IPS DF 6.9 (cell line): ENCODE data around the gene MRPL10.

Source experiments
- DNase-seq: peaks from one replicate; pipeline ENCODE4 v3.0.0-alpha.2; 2013; ENCODE audit warnings: low read depth, low spot score
- H3K27ac ChIP-seq: one replicate; pipeline ENCODE4 v1.5.1; 2013; ENCODE audit warnings: low read length, control low read depth
- H3K27me3 ChIP-seq: 2 replicates; pipeline ENCODE4 v1.6.1; 2013; ENCODE audit warnings: mild to moderate bottlenecking, low read length; ENCODE audit not compliant: control insufficient read depth, insufficient read depth
- H3K36me3 ChIP-seq: 2 replicates; pipeline ENCODE4 v1.6.1; 2013; ENCODE audit warnings: low read length; ENCODE audit not compliant: control insufficient read depth, insufficient read depth
- H3K4me1 ChIP-seq: 2 replicates; pipeline ENCODE4 v1.6.1; 2013; ENCODE audit warnings: low read length; ENCODE audit not compliant: control insufficient read depth, insufficient read depth
- H3K4me3 ChIP-seq: 2 replicates; pipeline ENCODE4 v1.5.1; 2013; ENCODE audit warnings: mild to moderate bottlenecking, low read length
- H3K9me3 ChIP-seq: 2 replicates; pipeline ENCODE4 v1.6.1; 2013; ENCODE audit warnings: low read length, inconsistent platforms; ENCODE audit not compliant: control insufficient read depth, insufficient read depth
- WGBS: extraction: QIAGEN DNeasy Blood & Tissue Kit; methylation state at CpG from one replicate; pipeline ENCODE4 v1.1.7; 2013; ENCODE audit warnings: mixed read lengths, missing lambda C conversion rate; ENCODE audit not compliant: insufficient read length, insufficient coverage; 5-methylcytosine and 5-hydroxymethylcytosine counted together

Gene MRPL10

DNA sequence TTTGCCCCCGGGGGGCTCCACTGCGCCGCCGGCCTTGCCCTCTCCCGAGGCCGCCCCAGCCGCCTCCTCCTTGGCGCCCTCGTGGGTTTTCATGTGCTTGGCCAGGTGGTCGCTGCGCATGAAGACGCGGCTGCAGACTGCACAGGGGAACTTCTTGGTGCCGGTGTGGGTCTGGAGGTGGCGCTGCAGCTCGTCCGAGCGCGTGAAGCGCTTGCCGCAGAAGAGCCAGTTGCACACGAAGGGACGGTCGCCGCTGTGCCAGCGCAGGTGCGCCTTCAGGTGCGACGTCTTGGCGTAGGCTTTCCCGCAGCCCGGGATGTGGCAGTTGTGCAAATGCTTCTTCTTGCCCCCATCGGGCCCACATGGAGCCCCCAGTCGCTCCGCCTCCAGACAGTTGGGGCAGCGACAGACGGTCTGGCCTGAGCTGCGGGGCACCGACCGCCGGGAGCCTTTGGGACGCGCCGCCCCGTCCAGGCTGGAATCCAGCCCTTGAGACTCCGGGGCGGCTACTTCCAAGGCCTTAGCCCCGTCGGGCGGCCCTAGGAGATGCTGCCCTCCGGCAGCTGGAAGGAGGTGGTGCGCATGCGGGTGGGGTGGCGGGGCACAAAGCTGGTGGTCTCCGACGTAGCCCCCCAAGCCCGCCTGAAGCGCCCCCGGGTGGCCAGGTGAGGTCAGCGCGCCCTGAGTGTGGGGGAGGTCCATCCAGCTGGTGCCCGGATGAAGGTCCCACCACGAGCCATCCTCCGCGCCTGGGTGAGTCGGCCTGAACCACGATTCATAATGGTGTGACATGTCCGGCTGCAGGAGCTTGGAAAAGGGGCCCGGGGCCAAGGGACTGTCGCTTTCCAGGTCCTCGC, 16.2 kb upstream of the MRPL10 start:
- Histone ChIP-seq H3K27me3 (peaks cover 47% of the 10 kb centered on the region), H3K36me3 (no peaks in the 10 kb centered on the region), H3K9me3 (no peaks in the 10 kb centered on the region), H3K27ac (no peak overlapping the region), H3K4me1 (peaks cover 6% of the 10 kb centered on the region; the same call in 1 of the 2 replicates), H3K4me3 (peak overlapping the region; percentile 15; the same call in 1 of the 2 replicates)
- no CpG with 5 or more reads among the region's 71 CpGs for WGBS
- no peak for DNase-seq

DNA sequence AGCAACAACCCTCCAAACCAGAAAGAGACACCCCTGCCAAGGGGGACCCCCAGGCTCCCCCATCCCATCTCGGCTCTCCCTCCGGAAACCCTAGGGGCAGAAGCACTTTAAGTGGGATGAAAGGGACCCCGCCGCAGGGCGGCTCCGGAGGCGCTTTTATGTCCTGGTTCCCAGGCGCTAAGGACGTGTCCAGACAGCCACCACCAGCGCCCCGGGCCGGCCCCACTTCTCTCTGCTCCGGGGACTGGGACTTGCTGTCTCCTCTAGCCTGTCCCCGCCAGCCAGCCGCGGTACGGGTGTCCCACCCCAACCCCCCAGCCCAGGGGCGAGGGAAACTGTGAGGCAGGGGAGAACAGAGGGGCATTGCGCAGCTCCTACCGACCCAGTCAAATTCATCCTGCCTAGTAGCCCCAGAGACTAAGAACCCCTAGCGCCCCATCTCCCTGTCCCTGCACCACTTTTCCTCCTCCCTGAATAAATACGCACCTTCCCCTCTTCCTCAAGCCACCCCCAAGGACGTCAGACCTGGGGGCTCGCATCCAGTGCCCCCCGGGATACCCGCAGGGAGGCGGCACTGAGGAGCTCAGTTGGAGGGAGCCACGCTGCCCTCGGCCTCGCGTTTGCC, 15.5 kb upstream of the MRPL10 start:
- no CpG with 5 or more reads among the region's 31 CpGs for WGBS
- Histone ChIP-seq H3K27ac (no peak overlapping the region), H3K27me3 (peaks cover 41% of the 10 kb centered on the region), H3K4me3 (peak overlapping the region; percentile 7; the same call in 1 of the 2 replicates), H3K36me3 (no peaks in the 10 kb centered on the region), H3K9me3 (no peaks in the 10 kb centered on the region), H3K4me1 (peaks cover 6% of the 10 kb centered on the region; the same call in 1 of the 2 replicates)
- no peak for DNase-seq

DNA sequence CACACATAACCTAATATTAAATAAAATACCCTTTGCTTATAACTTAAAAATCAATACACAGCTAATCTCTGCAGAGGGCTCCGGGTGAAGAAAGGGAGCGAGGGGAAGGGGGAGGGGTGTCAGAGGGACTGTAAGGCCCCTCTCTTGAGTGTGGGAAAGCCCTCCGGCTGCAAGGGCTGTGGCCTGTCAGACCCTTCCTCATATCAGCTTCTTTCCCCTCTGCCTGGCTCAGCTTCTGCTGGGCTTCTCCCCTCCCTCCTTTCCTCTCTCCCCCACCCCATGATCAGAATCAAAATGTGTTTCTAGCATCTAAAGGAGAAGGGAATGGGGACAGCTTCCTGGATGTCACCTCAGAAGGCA, 14.4 kb upstream of the MRPL10 start:
- peaks cover 41% of the 10 kb centered on the region for H3K27me3 ChIP-seq
- no peaks in the 10 kb centered on the region for H3K36me3 ChIP-seq
- WGBS, result no CpG with 5 or more reads among the region's 3 CpGs
- H3K9me3 ChIP-seq, result no peaks in the 10 kb centered on the region
- peaks cover 6% of the 10 kb centered on the region; the same call in 1 of the 2 replicates for H3K4me1 ChIP-seq
- no peak overlapping the region for H3K27ac ChIP-seq
- DNase-seq, result no peak
- H3K4me3 ChIP-seq, result no peak overlapping the region

DNA sequence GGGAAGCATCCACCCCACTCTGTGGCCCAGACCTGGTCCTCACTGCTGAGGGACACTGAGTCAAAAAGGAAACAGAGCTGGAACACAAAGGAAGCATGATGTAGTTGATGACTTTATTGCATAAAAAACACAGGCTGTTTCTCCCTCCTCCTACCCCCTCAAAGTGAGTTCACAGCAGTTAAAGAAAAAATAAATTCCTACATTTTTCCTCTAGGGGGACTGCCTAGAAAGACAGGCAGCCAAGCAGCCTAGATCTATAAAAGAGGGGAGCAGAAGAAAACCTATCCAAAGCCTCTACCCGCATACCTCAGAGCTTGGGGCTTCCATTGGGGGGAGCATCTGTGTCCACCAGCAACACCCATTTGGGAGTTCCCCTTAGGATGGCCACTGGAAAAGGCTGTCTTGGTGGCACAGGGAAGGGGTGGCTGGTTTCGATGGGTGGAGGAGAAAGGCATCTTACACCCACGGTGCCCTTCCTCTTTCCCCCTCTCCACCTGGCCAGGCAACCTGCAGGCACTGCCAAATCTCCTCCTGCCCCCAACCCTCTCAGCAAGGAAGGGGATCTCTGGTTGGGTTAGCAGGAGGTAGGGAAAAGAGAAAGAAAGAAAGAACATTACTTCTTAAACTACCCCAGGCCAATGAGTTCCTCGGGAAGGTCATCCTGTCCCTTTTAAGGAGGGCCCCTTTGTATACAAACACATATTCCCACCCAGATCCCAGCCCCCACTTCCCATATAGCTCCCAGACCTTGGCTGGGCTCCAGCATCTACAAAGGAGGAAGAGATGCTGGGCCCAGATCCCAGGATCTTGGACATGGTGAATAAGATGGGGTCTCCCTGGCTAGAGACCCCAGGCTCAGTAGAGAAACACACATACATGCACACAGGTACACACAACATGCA, 13.7 kb upstream of the MRPL10 start:
- peaks cover 36% of the 10 kb centered on the region for H3K27me3 ChIP-seq

DNA sequence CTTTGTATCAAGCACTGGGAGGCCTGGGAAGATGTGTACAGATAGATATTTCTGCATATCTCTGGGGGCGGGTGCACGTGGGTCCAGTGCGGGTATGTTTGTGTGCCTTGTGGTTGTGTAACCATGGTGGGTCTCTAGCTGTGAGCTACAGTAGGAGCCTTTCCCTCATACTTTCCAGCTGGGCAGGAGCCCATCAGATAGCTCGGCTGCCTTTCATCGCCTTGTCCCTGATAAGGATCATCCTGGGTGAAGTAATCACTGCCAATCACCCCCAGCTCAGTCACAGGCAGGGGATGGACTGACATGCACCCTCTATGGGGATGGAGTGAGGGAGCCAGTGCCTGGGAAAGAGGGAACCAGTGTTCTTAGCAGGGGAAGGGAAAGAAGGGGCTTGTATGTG, 12.9 kb upstream of the MRPL10 start:
- Histone ChIP-seq H3K27me3 (peaks cover 28% of the 10 kb centered on the region), H3K36me3 (no peaks in the 10 kb centered on the region; the same call in 1 of the 2 replicates), H3K4me3 (no peak overlapping the region), H3K4me1 (peaks cover 10% of the 10 kb centered on the region), H3K9me3 (no peaks in the 10 kb centered on the region), H3K27ac (no peak overlapping the region)
- no CpG with 5 or more reads among the region's 5 CpGs for WGBS
- DNase-seq, result no peak

More for the DNA sequence above, 13.7 kb upstream of the MRPL10 start:
- Histone ChIP-seq H3K4me1 (peaks cover 7% of the 10 kb centered on the region; the same call in 1 of the 2 replicates), H3K27ac (no peak overlapping the region), H3K4me3 (no peak overlapping the region), H3K36me3 (no peaks in the 10 kb centered on the region), H3K9me3 (no peaks in the 10 kb centered on the region)
- DNase-seq, result no peak
- no CpG with 5 or more reads among the region's 4 CpGs for WGBS

DNA sequence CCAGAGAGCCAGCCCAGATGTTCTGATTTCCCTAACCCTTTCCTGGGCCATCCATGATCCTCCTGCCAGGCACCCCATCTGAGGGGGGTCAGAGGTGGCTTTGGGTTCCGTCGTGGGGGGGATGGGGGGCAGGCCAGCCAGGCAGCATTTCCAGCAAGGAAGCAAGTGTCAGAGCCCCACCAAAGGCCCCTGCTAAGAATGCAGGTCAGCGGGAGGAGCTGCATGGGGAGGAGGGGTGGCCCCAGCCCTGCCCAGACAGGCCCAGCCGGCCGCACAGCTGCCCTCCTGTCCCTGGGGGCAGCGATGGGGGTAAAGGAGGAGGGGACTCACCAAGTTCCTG, 12.0 kb upstream of the MRPL10 start:
- Histone ChIP-seq H3K9me3 (no peaks in the 10 kb centered on the region), H3K4me3 (no peak overlapping the region), H3K36me3 (peaks cover 3% of the 10 kb centered on the region; the same call in 1 of the 2 replicates), H3K4me1 (peaks cover 9% of the 10 kb centered on the region), H3K27me3 (peaks cover 19% of the 10 kb centered on the region), H3K27ac (no peak overlapping the region)
- WGBS, result no CpG with 5 or more reads among the region's 6 CpGs
- no peak for DNase-seq

DNA sequence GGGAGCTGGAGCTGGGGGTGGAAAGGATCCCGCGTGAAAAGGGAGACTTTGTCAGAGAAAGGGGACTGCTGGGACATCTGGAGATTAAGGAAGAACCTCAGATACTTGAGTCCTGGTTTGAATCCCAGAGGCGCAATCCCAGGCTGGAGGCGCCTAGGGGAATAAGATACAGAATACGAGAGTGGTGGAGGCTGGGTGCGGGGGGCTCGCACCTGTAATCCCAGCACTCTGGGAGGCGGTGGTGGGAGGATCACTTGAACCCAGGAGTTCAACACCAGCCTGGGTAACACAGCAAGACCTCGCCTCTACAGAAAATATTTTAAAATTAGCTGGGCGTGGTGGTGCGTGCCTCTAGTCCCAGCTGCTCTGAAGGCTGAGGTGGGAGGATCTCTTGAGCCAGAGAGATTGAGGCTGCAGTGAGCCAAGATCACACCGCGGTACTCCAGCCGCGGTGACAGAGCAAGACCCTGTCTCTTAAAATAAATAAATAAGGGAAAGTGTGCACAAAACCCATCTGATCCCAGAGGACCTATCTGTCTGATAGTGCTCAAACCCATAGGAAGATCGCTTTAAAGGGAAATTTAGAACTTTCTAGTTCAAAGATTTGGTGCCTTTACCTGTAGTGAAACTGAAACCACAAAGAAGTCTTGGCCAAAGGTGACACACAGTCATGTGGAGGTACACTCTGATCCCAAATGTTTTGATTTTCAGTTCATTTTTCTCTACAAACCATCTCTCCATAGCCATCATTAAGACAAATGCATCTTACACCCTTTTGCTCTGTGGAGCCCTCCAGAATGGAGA, 10.3 kb upstream of the MRPL10 start:
- Histone ChIP-seq H3K4me3 (no peak overlapping the region), H3K27me3 (peaks cover 11% of the 10 kb centered on the region), H3K4me1 (peaks cover 9% of the 10 kb centered on the region), H3K27ac (no peak overlapping the region), H3K9me3 (no peaks in the 10 kb centered on the region), H3K36me3 (peaks cover 6% of the 10 kb centered on the region)
- no CpG with 5 or more reads among the region's 16 CpGs for WGBS
- no peak for DNase-seq

DNA sequence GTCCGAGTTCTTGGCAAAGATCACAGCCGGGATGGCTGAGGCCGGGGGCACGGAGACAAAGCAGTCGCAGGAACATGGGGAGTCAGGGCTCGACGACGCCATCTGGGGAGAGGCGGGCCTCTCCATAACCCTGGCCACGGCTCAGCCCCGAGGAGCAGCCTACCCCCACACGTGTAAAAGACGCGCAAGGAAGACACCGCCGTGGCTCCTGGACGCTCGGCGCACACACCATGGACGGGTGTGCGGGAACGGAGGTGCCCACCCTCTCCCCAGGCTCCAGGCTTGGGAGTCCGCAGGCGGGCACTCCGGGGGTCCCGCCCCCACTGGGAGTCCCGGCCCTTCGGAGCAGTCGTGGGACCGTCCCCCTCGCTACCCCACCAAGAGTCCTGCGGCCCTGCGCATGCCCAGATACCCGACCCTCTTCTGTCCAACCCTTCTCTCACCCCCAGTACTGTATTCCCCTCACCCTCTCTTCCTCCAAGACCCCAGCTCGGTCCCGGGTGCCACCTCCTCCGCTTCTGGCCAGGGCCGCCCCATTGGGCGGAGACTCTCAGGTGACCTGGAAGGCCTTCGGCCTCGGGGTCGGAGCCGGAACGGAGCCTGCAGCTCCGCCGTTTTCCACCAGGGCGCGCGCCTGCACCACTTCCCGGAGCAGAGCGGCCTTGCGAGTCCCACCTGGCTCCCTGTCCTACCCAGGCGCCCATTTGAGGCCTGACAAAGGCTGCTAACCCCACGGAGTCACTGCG, 9.6 kb upstream of the MRPL10 start, which contains the start of gene SCRN2:
TSS of gene SCRN2 (minus strand) at position 532 of the 746 bp plus-strand sequence. CDS start at position 102, 430 bp downstream.
- H3K36me3 ChIP-seq, result peaks cover 10% of the 10 kb centered on the region
- H3K27ac ChIP-seq, result no peak within 1 kb of the TSS
- peak within 1 kb of the TSS; percentile 53 for H3K4me3 ChIP-seq
- peaks cover 3% of the 10 kb centered on the region for H3K27me3 ChIP-seq
- peak; percentile 88 for DNase-seq
- peaks cover 9% of the 10 kb centered on the region for H3K4me1 ChIP-seq
- no CpG with 5 or more reads among the region's 55 CpGs for WGBS
- no peaks in the 10 kb centered on the region for H3K9me3 ChIP-seq

DNA sequence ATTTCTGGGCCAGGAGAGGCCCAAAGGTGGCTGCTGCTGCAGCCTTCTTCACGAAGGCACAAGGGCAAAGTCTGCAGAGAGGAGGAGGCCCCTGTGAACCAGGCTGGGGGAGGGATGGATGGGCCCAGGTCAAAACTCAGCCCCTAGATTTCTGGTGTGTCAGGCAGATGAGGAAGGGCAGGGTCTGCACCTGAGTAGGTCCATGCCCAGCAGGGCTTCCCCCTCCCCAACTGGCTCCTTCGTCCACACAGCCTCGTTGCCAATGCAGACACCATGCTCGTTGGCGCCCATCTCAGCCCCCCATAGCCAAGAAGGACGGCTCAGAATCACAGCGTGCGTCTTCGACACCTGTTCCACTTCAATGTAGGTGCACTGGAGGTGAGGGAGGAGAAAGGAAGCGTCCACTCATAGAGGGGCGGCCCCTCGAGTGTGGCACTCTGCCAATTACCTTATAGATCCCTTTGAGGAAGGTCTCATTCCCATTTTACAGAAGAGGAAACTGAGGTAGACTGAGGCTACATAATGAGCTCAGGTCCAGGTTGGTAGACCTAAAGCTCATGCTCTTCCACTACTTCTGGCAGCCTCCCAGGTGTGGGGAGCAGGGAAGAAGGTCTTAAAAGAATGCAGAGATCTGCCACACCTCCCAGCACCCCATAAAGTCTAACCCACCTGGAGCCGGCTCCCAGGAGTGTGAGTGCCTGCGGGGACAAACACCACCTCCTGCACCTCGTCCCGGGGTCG, 8.8 kb upstream of the MRPL10 start:
- H3K36me3 ChIP-seq, result peaks cover 11% of the 10 kb centered on the region
- H3K4me3 ChIP-seq, result peak overlapping the region; percentile 53; the same call in 1 of the 2 replicates

More for the DNA sequence above, 8.8 kb upstream of the MRPL10 start:
- DNase-seq, result no peak
- Histone ChIP-seq H3K27me3 (no peaks in the 10 kb centered on the region), H3K4me1 (peaks cover 9% of the 10 kb centered on the region), H3K27ac (no peak overlapping the region), H3K9me3 (no peaks in the 10 kb centered on the region)
- WGBS, result no CpG with 5 or more reads among the region's 17 CpGs
